H9 (cell line): ENCODE results near the gene PRKCA. TPM values are rescaled to one million over a fixed set of nuclear protein-coding genes. Genes with fewer than 3 reads are reported as not detected.

Experiments
- DNase-seq: peaks from one replicate; pipeline ENCODE4 v3.0.0-alpha.2; 2017
- H2AFZ ChIP-seq: one replicate; pipeline ENCODE4 v1.6.1; 2013; ENCODE audit warnings: mild to moderate bottlenecking, low read length, control low read depth, moderate library complexity
- H2AK5ac ChIP-seq: 2 replicates; pipeline ENCODE4 v1.6.1; 2013; ENCODE audit warnings: low read length, control low read depth, mixed read lengths; ENCODE audit not compliant: insufficient read length
- H2BK120ac ChIP-seq: one replicate; pipeline ENCODE4 v1.6.1; 2013; ENCODE audit warnings: low read depth, mild to moderate bottlenecking, low read length, control low read depth, inconsistent platforms; ENCODE audit not compliant: poor library complexity, severe bottlenecking
- H2BK12ac ChIP-seq: 2 replicates; pipeline ENCODE4 v1.6.1; 2013; ENCODE audit warnings: low read length, control low read depth, mixed read lengths, low read depth; ENCODE audit not compliant: insufficient read length
- H2BK15ac ChIP-seq: 2 replicates; pipeline ENCODE4 v1.6.1; 2013; ENCODE audit warnings: low read depth, low read length, control low read depth
- H2BK20ac ChIP-seq: one replicate; pipeline ENCODE4 v1.6.1; 2013; ENCODE audit warnings: low read depth, mild to moderate bottlenecking, low read length, control low read depth, inconsistent platforms; ENCODE audit not compliant: poor library complexity, severe bottlenecking
- H2BK5ac ChIP-seq: 2 replicates; pipeline ENCODE4 v1.6.1; 2013; ENCODE audit warnings: low read length, control low read depth, mixed read lengths; ENCODE audit not compliant: insufficient read length
- H3K14ac ChIP-seq: 2 replicates; pipeline ENCODE4 v1.6.1; 2013; ENCODE audit warnings: low read length, control low read depth; ENCODE audit not compliant: insufficient read depth
- H3K18ac ChIP-seq: 2 replicates; pipeline ENCODE4 v1.6.1; 2013; ENCODE audit warnings: low read depth, mild to moderate bottlenecking, mixed read lengths, low read length, control low read depth; ENCODE audit not compliant: insufficient read length
- H3K23ac ChIP-seq: 2 replicates; pipeline ENCODE4 v1.6.1; 2013; ENCODE audit warnings: low read length, control low read depth, mixed read lengths, low read depth; ENCODE audit not compliant: insufficient read length
- H3K23me2 ChIP-seq: 2 replicates; pipeline ENCODE4 v1.6.1; 2013; ENCODE audit warnings: low read depth, mild to moderate bottlenecking, mixed read lengths, low read length, control low read depth; ENCODE audit not compliant: insufficient read length, poor library complexity, severe bottlenecking
- H3K27ac ChIP-seq: 2 replicates; pipeline ENCODE4 v1.5.1; 2013; ENCODE audit warnings: low read length, control low read depth, mixed read lengths, low read depth; ENCODE audit not compliant: insufficient read length
- H3K27me3 ChIP-seq: 2 replicates; pipeline ENCODE4 v1.6.1; 2013; ENCODE audit warnings: low read length, control low read depth, inconsistent platforms; ENCODE audit not compliant: insufficient read depth
- H3K4ac ChIP-seq: 2 replicates; pipeline ENCODE4 v1.6.1; 2013; ENCODE audit warnings: low read depth, mild to moderate bottlenecking, control low read depth, inconsistent platforms, low read length, moderate library complexity
- H3K4me1 ChIP-seq: 2 replicates; pipeline ENCODE4 v1.6.1; 2013; ENCODE audit warnings: low read length, control low read depth, inconsistent platforms; ENCODE audit not compliant: insufficient read depth
- H3K4me2 ChIP-seq: 2 replicates; pipeline ENCODE4 v1.6.1; 2013; ENCODE audit warnings: low read length, control low read depth, mixed read lengths; ENCODE audit not compliant: insufficient read length, insufficient read depth
- H3K56ac ChIP-seq: 2 replicates; pipeline ENCODE4 v1.6.1; 2013; ENCODE audit warnings: low read depth, mild to moderate bottlenecking, mixed read lengths, low read length, control low read depth; ENCODE audit not compliant: insufficient read length
- H3K79me1 ChIP-seq: 2 replicates; pipeline ENCODE4 v1.6.1; 2013; ENCODE audit warnings: low read depth, mild to moderate bottlenecking, moderate library complexity, low read length, control low read depth, inconsistent platforms; ENCODE audit not compliant: insufficient read depth, poor library complexity, severe bottlenecking
- H3K79me2 ChIP-seq: 2 replicates; pipeline ENCODE4 v1.6.1; 2013; ENCODE audit warnings: low read length, control low read depth, inconsistent platforms; ENCODE audit not compliant: insufficient read depth
- H3K9ac ChIP-seq: 2 replicates; pipeline ENCODE4 v1.6.1; 2013; ENCODE audit warnings: low read length, control low read depth, mixed read lengths; ENCODE audit not compliant: insufficient read length; ENCODE audit errors: extremely low read depth
- H3K9me3 ChIP-seq: one replicate; pipeline ENCODE4 v1.6.1; 2013; ENCODE audit warnings: low read depth, low read length, inconsistent platforms; ENCODE audit not compliant: control insufficient read depth
- H3T11ph ChIP-seq: one replicate; pipeline ENCODE4 v1.6.1; 2013; ENCODE audit warnings: mild to moderate bottlenecking, low read length, control low read depth, inconsistent platforms
- H4K20me1 ChIP-seq: one replicate; pipeline ENCODE4 v1.6.1; 2013; ENCODE audit not compliant: control insufficient read depth, insufficient read length, insufficient read depth
- H4K5ac ChIP-seq: 2 replicates; pipeline ENCODE4 v1.6.1; 2013; ENCODE audit warnings: low read depth, mild to moderate bottlenecking, mixed read lengths, low read length, control low read depth; ENCODE audit not compliant: insufficient read length
- H4K8ac ChIP-seq: replicated peaks from 2 replicates; pipeline ENCODE4 v1.6.1; 2013; ENCODE audit warnings: low read length, control low read depth, mixed read lengths, low read depth; ENCODE audit not compliant: insufficient read length
- H4K91ac ChIP-seq: 2 replicates; pipeline ENCODE4 v1.6.1; 2013; ENCODE audit warnings: low read depth, mild to moderate bottlenecking, moderate library complexity, mixed read lengths, low read length, control low read depth; ENCODE audit not compliant: insufficient read length
- H3K27ac Mint-ChIP-seq, 3 experiments: 2 replicates in 2 of 3; 3 replicates in 1 of 3; pipeline ENCODE4 v1.8.0; 2020 to 2021; ENCODE audit warnings: mixed read lengths in 3 of 3, mild to moderate bottlenecking in 1 of 3, moderate library complexity in 1 of 3
- H3K27me3 Mint-ChIP-seq: 2 replicates; pipeline ENCODE4 v1.8.0; 2021; ENCODE audit warnings: low read depth, mild to moderate bottlenecking, moderate library complexity, mixed read lengths
- H3K36me3 Mint-ChIP-seq, 3 experiments: 2 replicates in 2 of 3; 3 replicates in 1 of 3; pipeline ENCODE4 v1.8.0; 2020 to 2021; ENCODE audit warnings: low read depth in 3 of 3, mixed read lengths in 3 of 3; ENCODE audit not compliant: insufficient read depth in 1 of 3
- H3K4me1 Mint-ChIP-seq, 2 experiments: 2 replicates each; pipeline ENCODE4 v1.8.0; 2020; ENCODE audit warnings: mixed read lengths in 2 of 2
- H3K4me3 Mint-ChIP-seq, 2 experiments: 2 replicates in 1 of 2; 3 replicates in 1 of 2; pipeline ENCODE4 v1.8.0; 2020 to 2021; ENCODE audit warnings: mild to moderate bottlenecking in 2 of 2, mixed read lengths in 2 of 2, moderate library complexity in 1 of 2
- H3K9me3 Mint-ChIP-seq, 2 experiments: 2 replicates in 1 of 2; 3 replicates in 1 of 2; pipeline ENCODE4 v1.8.0; 2020; ENCODE audit warnings: mild to moderate bottlenecking in 2 of 2, mixed read lengths in 2 of 2, moderate library complexity in 1 of 2
- CTCF ChIP-seq: fragments of 200-600 bp; sonication (generic); conservative IDR thresholded peaks from 3 replicates; pipeline ENCODE4 v1.8.0; 2021; ENCODE audit warnings: antibody characterized with exemption, mild to moderate bottlenecking
- WGBS: extraction: QIAGEN DNeasy Blood & Tissue Kit; methylation state at CpG from one replicate; pipeline ENCODE4 v1.1.7; 2013; ENCODE audit warnings: missing lambda C conversion rate, low lambda C conversion rate, mixed read lengths; ENCODE audit not compliant: insufficient read length; ENCODE audit errors: extremely low coverage; 5-methylcytosine and 5-hydroxymethylcytosine counted together
- total RNA-seq: library from RNA; stranded (reverse); gene quantifications from 2 replicates; pipeline ENCODE4 v1.2.1, GENCODE V29; 2021

Gene PRKCA
- total RNA-seq, 1 experiment from 2014 or later: 10.5 TPM

- no peak overlapping the region for H3K27ac ChIP-seq
- Mint-ChIP-seq H3K27ac (peak overlapping the region in 2 of 3 experiments; percentile 27 to 34; a peak in 2 of 7 replicates), H3K9me3 (no peaks in the 10 kb centered on the region), H3K27me3 (peaks cover 2% of the 10 kb centered on the region; the same call in 1 of the 2 replicates), H3K4me1 (peaks cover 58 to 61% of the 10 kb centered on the region in 2 experiments), H3K4me3 (no peak overlapping the region), H3K36me3 (no peaks in the 10 kb centered on the region; a peak in 1 of 7 replicates)
- no peak overlapping the region for H4K91ac ChIP-seq
- no peak for TF ChIP-seq CTCF
- H4K8ac ChIP-seq: no peak overlapping the region
- H3K9ac ChIP-seq: no peak overlapping the region
- H4K20me1 ChIP-seq: no peaks in the 10 kb centered on the region
- no peaks in the 10 kb centered on the region for H3K23me2 ChIP-seq
- H3K4me1 ChIP-seq: peaks cover 7% of the 10 kb centered on the region
- H3K79me1 ChIP-seq: no peaks in the 10 kb centered on the region
- H3K79me2 ChIP-seq: no peaks in the 10 kb centered on the region
- no peak overlapping the region for H2BK5ac ChIP-seq
- no peaks in the 10 kb centered on the region for H3K9me3 ChIP-seq
- H2BK20ac ChIP-seq: no peak overlapping the region
- H2BK15ac ChIP-seq: no peak overlapping the region
- H2AFZ ChIP-seq: no peak overlapping the region
- no peak overlapping the region for H4K5ac ChIP-seq
- no peak overlapping the region for H3T11ph ChIP-seq
- H3K4me2 ChIP-seq: no peak overlapping the region
- no peak overlapping the region for H2BK120ac ChIP-seq
- DNase-seq: peak; percentile 36
- WGBS: no CpG with 5 or more reads among the region's 18 CpGs
- no peak overlapping the region for H3K23ac ChIP-seq
- no peak overlapping the region for H3K56ac ChIP-seq
- 0 out of 2 replicates have a peak overlapping the region, but pooled peaks have one; percentile 18 for H3K14ac ChIP-seq
- no peak overlapping the region for H3K4ac ChIP-seq
- H3K18ac ChIP-seq: peak overlapping the region; percentile 41
- no peak overlapping the region for H2AK5ac ChIP-seq
- no peak overlapping the region for H2BK12ac ChIP-seq
- H3K27me3 ChIP-seq: no peaks in the 10 kb centered on the region
These were observed 414.0 kb downstream of the PRKCA start for GRCh38 chr17:66716236-66717026.
